H1 (cell line): ENCODE results near the gene AP1S3. TPM values are rescaled to one million over a fixed set of nuclear protein-coding genes. Genes with fewer than 3 reads are reported as not detected.

Experiments used
- CTCF ChIA-PET: fragments of 300-600 bp; sonication (Branson Sonifier 250); formaldehyde crosslinking; loops from one replicate; lab custom pipeline; 2021; ENCODE audit not compliant: partially characterized antibody; lab: Charles Lee
- POLR2A ChIA-PET: fragments of 300-600 bp; sonication (Branson Sonifier 250); formaldehyde crosslinking; loops from one replicate; lab custom pipeline; 2021; ENCODE audit warnings: inconsistent platforms; ENCODE audit not compliant: partially characterized antibody; lab: Charles Lee
- DNase-seq, 2 experiments: peaks; one replicate each; pipeline versions ENCODE4 v3.0.0 to v3.0.0-alpha.2; 2010 to 2022; ENCODE audit warnings: low spot score in 2 of 2, low read depth in 1 of 2, mixed read lengths in 1 of 2
- FAIRE-seq: peaks from 2 replicates; lab custom pipeline; 2011; peaks lifted over from hg19 to GRCh38; lab: Jason Lieb, UNC
- H2AFZ ChIP-seq: 2 replicates; pipeline ENCODE4 v1.8.1; 2012; ENCODE audit warnings: low read length, inconsistent platforms
- H2AK5ac ChIP-seq: 2 replicates; pipeline ENCODE4 v1.6.1; 2013; ENCODE audit warnings: low read depth, low read length
- H2BK120ac ChIP-seq: replicated peaks from 2 replicates; pipeline ENCODE3; 2013; ENCODE audit warnings: low read depth, low read length, inconsistent platforms
- H2BK12ac ChIP-seq: 2 replicates; pipeline ENCODE4 v1.6.1; 2013; ENCODE audit warnings: low read depth, low read length
- H2BK15ac ChIP-seq: 2 replicates; pipeline ENCODE4 v1.6.1; 2013; ENCODE audit warnings: low read length
- H2BK20ac ChIP-seq: 2 replicates; pipeline ENCODE4 v1.6.1; 2013; ENCODE audit warnings: low read length
- H2BK5ac ChIP-seq: 2 replicates; pipeline ENCODE4 v1.6.1; 2013; ENCODE audit warnings: low read depth, low read length
- H3K14ac ChIP-seq: 2 replicates; pipeline ENCODE4 v1.6.1; 2013; ENCODE audit warnings: inconsistent platforms; ENCODE audit not compliant: insufficient read length
- H3K18ac ChIP-seq: 2 replicates; pipeline ENCODE4 v1.6.1; 2013; ENCODE audit warnings: low read length; ENCODE audit errors: extremely low read depth
- H3K23ac ChIP-seq: 2 replicates; pipeline ENCODE4 v1.6.1; 2013; ENCODE audit warnings: inconsistent platforms; ENCODE audit not compliant: insufficient read length
- H3K23me2 ChIP-seq: 2 replicates; pipeline ENCODE4 v1.6.1; 2013; ENCODE audit warnings: low read depth, low read length
- H3K27ac ChIP-seq: 2 replicates; pipeline ENCODE4 v1.6.1; 2011; ENCODE audit warnings: low read depth, low read length, inconsistent platforms
- H3K27me3 ChIP-seq, 4 experiments: replicated peaks in 1 of 4; 1 replicate in 1 of 4; 2 replicates in 3 of 4; pipeline versions ENCODE4 v1.6.1 to v1.8.1; 2011 to 2013; ENCODE audit warnings: low read length in 3 of 4, mild to moderate bottlenecking in 3 of 4, inconsistent platforms in 2 of 4, mixed read lengths in 2 of 4, moderate library complexity in 1 of 4; ENCODE audit not compliant: control insufficient read depth in 3 of 4, insufficient read depth in 3 of 4; ENCODE audit errors: extremely low read depth in 1 of 4
- H3K36me3 ChIP-seq, 4 experiments: 2 replicates each; pipeline versions ENCODE4 v1.6.1 to v1.8.1; 2011 to 2013; ENCODE audit warnings: mild to moderate bottlenecking in 4 of 4, low read length in 3 of 4, moderate library complexity in 2 of 4, control low read depth in 1 of 4, inconsistent platforms in 1 of 4; ENCODE audit not compliant: insufficient read depth in 4 of 4, control insufficient read depth in 2 of 4
- H3K4ac ChIP-seq: replicated peaks from 2 replicates; pipeline ENCODE3; 2013; ENCODE audit warnings: low read length, low read depth, mixed read lengths, inconsistent platforms; ENCODE audit not compliant: insufficient read length
- H3K4me1 ChIP-seq, 4 experiments: replicated peaks in 1 of 4; 1 replicate in 1 of 4; 2 replicates in 3 of 4; pipeline versions ENCODE4 v1.6.1 to v1.8.1; 2011 to 2013; ENCODE audit warnings: low read length in 3 of 4, inconsistent platforms in 2 of 4, mixed read lengths in 1 of 4; ENCODE audit not compliant: insufficient read depth in 4 of 4, control insufficient read depth in 3 of 4
- H3K4me2 ChIP-seq, 2 experiments: 2 replicates each; pipeline versions ENCODE4 v1.6.1 to v1.8.1; 2011 to 2013; ENCODE audit warnings: low read depth in 2 of 2, low read length in 2 of 2, control low read depth in 1 of 2, inconsistent platforms in 1 of 2, mild to moderate bottlenecking in 1 of 2; ENCODE audit not compliant: insufficient read depth in 1 of 2
- H3K4me3 ChIP-seq, 4 experiments: fragments of 200-600, 300-600 bp in 1 of 4; sonication (generic), shearing (Covaris generic), sonication (Bioruptor Twin) in 1 of 4; 2 replicates each; pipeline versions ENCODE4 v1.5.1 to v1.8.1; 2011 to 2016; ENCODE audit warnings: low read length in 4 of 4, low read depth in 3 of 4, control low read depth in 2 of 4, inconsistent platforms in 2 of 4, mild to moderate bottlenecking in 2 of 4, mixed read lengths in 1 of 4, moderate library complexity in 1 of 4; ENCODE audit not compliant: insufficient read depth in 2 of 4; ENCODE audit errors: extremely low read depth in 1 of 4
- H3K56ac ChIP-seq: replicated peaks from 2 replicates; pipeline ENCODE3; 2013; ENCODE audit warnings: low read depth, mild to moderate bottlenecking, mixed read lengths, low read length, inconsistent platforms; ENCODE audit not compliant: insufficient read length
- H3K79me1 ChIP-seq: 2 replicates; pipeline ENCODE4 v1.6.1; 2013; ENCODE audit warnings: low read depth, low read length, control low read depth
- H3K79me2 ChIP-seq, 2 experiments: 2 replicates each; pipeline versions ENCODE4 v1.6.1 to v1.8.1; 2012 to 2013; ENCODE audit warnings: low read length in 2 of 2, mild to moderate bottlenecking in 2 of 2, inconsistent platforms in 1 of 2; ENCODE audit not compliant: insufficient read depth in 2 of 2, control insufficient read depth in 1 of 2
- H3K9ac ChIP-seq, 4 experiments: replicated peaks in 1 of 4; 1 replicate in 1 of 4; 2 replicates in 3 of 4; pipeline versions ENCODE4 v1.6.1 to v1.8.1; 2011 to 2013; ENCODE audit warnings: low read depth in 3 of 4, low read length in 3 of 4, control low read depth in 2 of 4, mild to moderate bottlenecking in 2 of 4, moderate library complexity in 2 of 4, inconsistent platforms in 1 of 4; ENCODE audit errors: extremely low read depth in 1 of 4
- H3K9me3 ChIP-seq, 2 experiments: 2 replicates each; pipeline versions ENCODE4 v1.6.1 to v1.8.1; 2012 to 2013; ENCODE audit warnings: mild to moderate bottlenecking in 2 of 2, moderate library complexity in 2 of 2, control low read depth in 1 of 2, inconsistent platforms in 1 of 2, low read depth in 1 of 2, low read length in 1 of 2, mixed read lengths in 1 of 2; ENCODE audit not compliant: insufficient read depth in 2 of 2
- H4K20me1 ChIP-seq, 2 experiments: replicated peaks in 1 of 2; 2 replicates each; pipeline versions ENCODE3 to v1.8.1; 2011 to 2013; ENCODE audit warnings: inconsistent platforms in 2 of 2, low read length in 2 of 2, mild to moderate bottlenecking in 1 of 2; ENCODE audit not compliant: insufficient read depth in 2 of 2, control insufficient read depth in 1 of 2
- H4K5ac ChIP-seq: 2 replicates; pipeline ENCODE4 v1.6.1; 2013; ENCODE audit warnings: low read length, low read depth, mixed read lengths, inconsistent platforms; ENCODE audit not compliant: insufficient read length
- H4K8ac ChIP-seq: 2 replicates; pipeline ENCODE4 v1.8.0; 2013; ENCODE audit warnings: mild to moderate bottlenecking, moderate library complexity, low read length, inconsistent platforms; ENCODE audit not compliant: insufficient read depth; ENCODE audit errors: extremely low read depth
- H4K91ac ChIP-seq: replicated peaks from 2 replicates; pipeline ENCODE3; 2013; ENCODE audit warnings: low read length, mixed read lengths, inconsistent platforms; ENCODE audit not compliant: insufficient read length
- RAD21 ChIP-seq, 2 experiments: IDR thresholded peaks in 1 of 2; conservative IDR thresholded peaks in 1 of 2; 2 replicates each; pipeline ENCODE4 v1.6.1; 2011; ENCODE audit warnings: low read depth in 2 of 2, low read length in 2 of 2, improper control_type of control experiment in 1 of 2, inconsistent platforms in 1 of 2, mild to moderate bottlenecking in 1 of 2, moderate library complexity in 1 of 2
- ZNF274 ChIP-seq: IDR thresholded peaks from 2 replicates; pipeline ENCODE4 v1.7.0; 2012; ENCODE audit warnings: low read length, borderline replicate concordance; ENCODE audit errors: extremely low read depth
- WGBS, 2 experiments: shearing (Covaris generic) in 1 of 2; methylation state at CpG; one replicate each; pipeline versions ENCODE4 v1.1.6 to v1.1.7; 2013 to 2015; ENCODE audit warnings: low lambda C conversion rate in 2 of 2, mixed read lengths in 2 of 2, inconsistent platforms in 1 of 2, low coverage in 1 of 2, missing lambda C conversion rate in 1 of 2; ENCODE audit not compliant: insufficient replicate concordance in 2 of 2, insufficient coverage in 1 of 2, insufficient read length in 1 of 2; ENCODE audit errors: extremely low coverage in 1 of 2, missing lambda C conversion rate in 1 of 2; 5-methylcytosine and 5-hydroxymethylcytosine counted together
- polyA plus RNA-seq, 7 experiments: library from polyadenylated mRNA; depleted of rRNA in 3 of 7; stranded (reverse) in 5 of 7; unstranded in 2 of 7; fragments of >200 nt in 5 of 7; fragments of 200-250 nt in 2 of 7; gene quantifications; 1 replicate in 5 of 7; 2 replicates in 1 of 7; 4 replicates in 1 of 7; pipeline versions ENCODE4 v1.2.1 to v1.2.3, GENCODE V29; 2011 to 2013; ENCODE audit warnings: missing spikeins in 2 of 7, mixed read lengths in 2 of 7
- total RNA-seq: library from RNA; stranded (reverse); fragmentation: NEBNext Ultra II Directional; extraction: Animal tissue kit (Norgen Biotek cat#: 25700); gene quantifications from 2 replicates; pipeline ENCODE4 v1.2.1, GENCODE V29; 2021
- TF ChIP-seq, protein P1 (sequence below), 3 experiments: IDR thresholded peaks; 1 replicate in 2 of 3; 2 replicates in 1 of 3; pipeline versions ENCODE4 v1.5.1 to v1.6.1; 2011; ENCODE audit warnings: low read length in 3 of 3, mild to moderate bottlenecking in 3 of 3, inconsistent platforms in 2 of 3, low read depth in 1 of 3, moderate library complexity in 1 of 3; ENCODE audit not compliant: insufficient read depth in 1 of 3; ENCODE audit errors: control extremely low read depth in 1 of 3

AP1S3 gene
- total and polyA plus RNA-seq, 2 of the 8 experiments (the other 6 are each of a cell fraction or from before 2014, with no cell fraction given), result 3.9 to 20.2 TPM

DNA sequence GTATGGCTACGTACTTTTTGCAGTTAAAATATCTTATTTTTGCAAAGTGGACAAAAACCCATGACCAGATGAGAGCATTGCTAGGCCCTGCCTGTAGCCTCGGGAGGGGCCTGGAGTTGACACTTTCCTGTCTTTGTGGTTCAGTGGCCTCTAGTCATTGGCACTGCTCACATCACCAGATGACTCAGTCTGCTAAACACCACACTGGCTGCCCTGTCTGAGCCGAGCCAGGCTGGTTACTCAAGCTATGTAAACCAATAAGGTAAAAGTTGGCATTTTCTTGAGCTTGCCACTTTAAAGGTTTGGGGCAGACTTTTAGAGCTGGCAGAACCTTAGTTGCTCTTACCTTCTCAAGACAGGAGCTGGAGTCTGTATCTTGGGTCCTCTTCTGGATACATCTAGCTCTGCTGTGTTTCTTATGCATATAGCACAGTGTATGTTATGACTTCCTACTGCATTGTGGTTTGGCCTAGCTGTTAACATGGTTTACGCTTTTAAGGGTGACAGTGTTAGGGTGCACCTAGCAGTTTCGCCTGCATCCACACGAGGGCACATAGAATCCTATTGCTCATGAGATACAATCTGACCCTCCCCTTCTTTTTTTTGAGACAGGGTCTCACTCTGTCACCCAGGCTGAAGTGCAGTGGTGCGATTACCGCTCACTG is 76.4 kb downstream of the AP1S3 start:
- no peaks in the 10 kb centered on the region for H4K20me1 ChIP-seq
- ChIA-PET CTCF (interaction anchor here (0.7 to 8.3 kb wide), 20 partner anchors 9 to 789 kb away, joined by 3 to 78 read pairs (median 4); no protein-coding TSS in a partner anchor), POLR2A (no interaction called here)
- no peak overlapping the region for H2AFZ ChIP-seq
- no peak overlapping the region for H2AK5ac ChIP-seq
- no peak overlapping the region for H2BK15ac ChIP-seq
- DNase-seq (no peak), FAIRE-seq (peak; percentile 63)
- H3K36me3 ChIP-seq, result no peaks in the 10 kb centered on the region
- H2BK5ac ChIP-seq, result no peak overlapping the region
- no peaks in the 10 kb centered on the region for H3K23me2 ChIP-seq
- no peak overlapping the region for H2BK12ac ChIP-seq
- TF ChIP-seq, protein P1, sequence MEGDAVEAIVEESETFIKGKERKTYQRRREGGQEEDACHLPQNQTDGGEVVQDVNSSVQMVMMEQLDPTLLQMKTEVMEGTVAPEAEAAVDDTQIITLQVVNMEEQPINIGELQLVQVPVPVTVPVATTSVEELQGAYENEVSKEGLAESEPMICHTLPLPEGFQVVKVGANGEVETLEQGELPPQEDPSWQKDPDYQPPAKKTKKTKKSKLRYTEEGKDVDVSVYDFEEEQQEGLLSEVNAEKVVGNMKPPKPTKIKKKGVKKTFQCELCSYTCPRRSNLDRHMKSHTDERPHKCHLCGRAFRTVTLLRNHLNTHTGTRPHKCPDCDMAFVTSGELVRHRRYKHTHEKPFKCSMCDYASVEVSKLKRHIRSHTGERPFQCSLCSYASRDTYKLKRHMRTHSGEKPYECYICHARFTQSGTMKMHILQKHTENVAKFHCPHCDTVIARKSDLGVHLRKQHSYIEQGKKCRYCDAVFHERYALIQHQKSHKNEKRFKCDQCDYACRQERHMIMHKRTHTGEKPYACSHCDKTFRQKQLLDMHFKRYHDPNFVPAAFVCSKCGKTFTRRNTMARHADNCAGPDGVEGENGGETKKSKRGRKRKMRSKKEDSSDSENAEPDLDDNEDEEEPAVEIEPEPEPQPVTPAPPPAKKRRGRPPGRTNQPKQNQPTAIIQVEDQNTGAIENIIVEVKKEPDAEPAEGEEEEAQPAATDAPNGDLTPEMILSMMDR (IDR thresholded peaks at IDR 0.05; ENCODE audit: control extremely low read depth in 1 of 3, insufficient read depth in 1 of 3, low read depth in 1 of 3, low read length in 3 of 3), result peak; percentile 27 to 65 (median 40); a peak in 3 of 4 replicates
- TF ChIP-seq RAD21 (IDR thresholded peaks at IDR 0.05 in 1 of 2, conservative IDR thresholded peaks at IDR 0.05 in 1 of 2; ENCODE audit: low read depth in 2 of 2, low read length in 2 of 2) (peak; percentile 53 to 62), ZNF274 (no peak)
- H3K18ac ChIP-seq, result no peak overlapping the region
- no peak overlapping the region for H3K56ac ChIP-seq
- H3K9me3 ChIP-seq, result no peaks in the 10 kb centered on the region
- H3K9ac ChIP-seq, result no peak overlapping the region
- H3K14ac ChIP-seq, result no peak overlapping the region
- H3K79me2 ChIP-seq, result no peaks in the 10 kb centered on the region
- WGBS, 2 experiments, result 80% methylated on average over 8 of the region's 8 CpGs; no CpG with 5 or more reads in 1 of the 2 experiments
- H4K8ac ChIP-seq, result no peak overlapping the region
- H2BK120ac ChIP-seq, result no peak overlapping the region
- no peaks in the 10 kb centered on the region for H3K79me1 ChIP-seq
- H3K27ac ChIP-seq, result no peak overlapping the region
- H4K91ac ChIP-seq, result no peak overlapping the region
- no peak overlapping the region for H2BK20ac ChIP-seq
- no peaks in the 10 kb centered on the region for H3K4me1 ChIP-seq
- no peak overlapping the region for H3K4ac ChIP-seq
- H3K4me3 ChIP-seq, result no peak overlapping the region
- no peak overlapping the region for H3K23ac ChIP-seq
- H3K27me3 ChIP-seq, result no peaks in the 10 kb centered on the region
- H3K4me2 ChIP-seq, result no peak overlapping the region
- H4K5ac ChIP-seq, result no peak overlapping the region
